ENCODE results near the gene MOB1A.
"Not testable (repeated sequence)": the region's sequence is repeated elsewhere in the genome, so short reads cannot be mapped to it uniquely, and the experiment has no call there.

Gene MOB1A

DNA sequence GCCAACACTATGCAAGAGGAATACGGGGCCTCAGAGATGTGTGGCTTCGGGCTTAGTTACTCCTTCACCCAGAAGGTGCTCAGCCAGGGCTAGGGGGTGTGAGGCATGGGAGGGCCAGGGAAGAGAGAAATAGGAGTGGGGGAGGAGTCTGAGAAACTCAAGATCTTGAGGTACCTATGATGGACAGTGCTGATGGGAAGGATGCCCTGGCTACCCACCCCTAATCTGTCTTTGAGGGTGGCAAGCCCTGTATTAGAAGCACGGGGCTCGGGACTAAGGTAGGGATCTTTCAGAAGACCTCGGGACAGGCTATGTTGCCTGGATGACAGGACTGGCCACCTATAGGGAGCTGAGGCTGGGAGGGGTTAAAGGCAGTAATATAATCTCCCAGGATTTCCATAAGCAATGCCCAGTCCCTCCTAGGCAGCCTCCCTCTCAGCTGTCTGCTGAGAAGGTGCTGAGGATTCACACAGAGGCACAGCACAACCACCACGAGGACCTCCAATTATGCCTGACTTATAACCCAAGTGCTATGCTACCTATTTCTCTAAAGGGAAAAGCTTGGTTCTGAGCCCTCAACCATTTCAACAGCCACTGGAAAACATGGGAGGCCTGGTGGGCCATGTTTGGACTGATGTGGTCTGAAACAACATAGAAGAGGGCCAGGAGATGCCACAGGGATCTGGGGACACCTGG, 43.1 kb upstream of the MOB1A start:
- TF ChIP-seq, protein P1, sequence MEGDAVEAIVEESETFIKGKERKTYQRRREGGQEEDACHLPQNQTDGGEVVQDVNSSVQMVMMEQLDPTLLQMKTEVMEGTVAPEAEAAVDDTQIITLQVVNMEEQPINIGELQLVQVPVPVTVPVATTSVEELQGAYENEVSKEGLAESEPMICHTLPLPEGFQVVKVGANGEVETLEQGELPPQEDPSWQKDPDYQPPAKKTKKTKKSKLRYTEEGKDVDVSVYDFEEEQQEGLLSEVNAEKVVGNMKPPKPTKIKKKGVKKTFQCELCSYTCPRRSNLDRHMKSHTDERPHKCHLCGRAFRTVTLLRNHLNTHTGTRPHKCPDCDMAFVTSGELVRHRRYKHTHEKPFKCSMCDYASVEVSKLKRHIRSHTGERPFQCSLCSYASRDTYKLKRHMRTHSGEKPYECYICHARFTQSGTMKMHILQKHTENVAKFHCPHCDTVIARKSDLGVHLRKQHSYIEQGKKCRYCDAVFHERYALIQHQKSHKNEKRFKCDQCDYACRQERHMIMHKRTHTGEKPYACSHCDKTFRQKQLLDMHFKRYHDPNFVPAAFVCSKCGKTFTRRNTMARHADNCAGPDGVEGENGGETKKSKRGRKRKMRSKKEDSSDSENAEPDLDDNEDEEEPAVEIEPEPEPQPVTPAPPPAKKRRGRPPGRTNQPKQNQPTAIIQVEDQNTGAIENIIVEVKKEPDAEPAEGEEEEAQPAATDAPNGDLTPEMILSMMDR (IDR thresholded peaks at IDR 0.05; ENCODE audit: low read depth, low read length): no peak
- DNase-seq (ENCODE audit: low read depth, low spot score): no peak
- H3K4me3 ChIP-seq (ENCODE audit: low read depth, low read length): no peak overlapping the region
- in situ Hi-C loops (cut with HindIII; ENCODE audit: low sequenced_read_pairs): no loop called here

- in situ Hi-C loops (cut with HindIII; ENCODE audit: low sequenced_read_pairs): no loop called here
- DNase-seq (ENCODE audit: low read depth, low spot score): no peak
- TF ChIP-seq, protein P1 (IDR thresholded peaks at IDR 0.05; ENCODE audit: low read depth, low read length): no peak
- no peak overlapping the region for H3K4me3 ChIP-seq (ENCODE audit: low read depth, low read length)
Observed at GRCh38 chr2:74221091-74221490, 42.4 kb upstream of the MOB1A start.

DNA sequence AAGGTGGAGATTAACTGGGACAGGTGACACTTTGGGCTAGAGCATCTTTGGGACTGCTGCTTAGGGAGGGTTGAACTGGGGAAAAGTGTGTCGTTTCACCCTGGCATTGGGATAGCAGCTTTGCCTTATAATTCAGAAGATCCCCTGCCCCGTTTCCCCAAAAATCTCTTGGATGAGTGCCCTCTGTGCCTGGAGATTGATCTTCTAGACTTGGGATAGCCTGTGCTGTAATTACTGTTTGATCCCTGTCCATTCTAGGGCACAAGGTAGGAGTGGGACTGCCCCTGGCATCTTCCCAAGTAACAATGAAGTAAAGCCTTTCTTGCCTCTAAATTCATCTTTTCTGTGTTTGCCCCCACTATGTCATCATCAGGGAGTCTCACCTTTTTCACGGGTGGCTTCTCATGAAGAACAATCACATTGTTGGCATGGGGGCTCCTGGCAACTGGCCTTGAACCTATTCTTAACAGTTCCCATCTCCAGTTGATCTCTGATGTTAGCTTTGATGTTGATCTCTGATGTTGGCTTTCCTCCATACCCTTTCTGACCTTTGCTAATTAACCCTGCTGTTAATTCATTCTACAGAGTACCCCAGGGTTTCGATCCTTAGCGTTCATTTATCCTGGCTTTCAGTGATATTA, 41.3 kb upstream of the MOB1A start:
- in situ Hi-C loops (cut with HindIII; ENCODE audit: low sequenced_read_pairs): no loop called here
- TF ChIP-seq, protein P1 (IDR thresholded peaks at IDR 0.05; ENCODE audit: low read depth, low read length): no peak
- no peak overlapping the region for H3K4me3 ChIP-seq (ENCODE audit: low read depth, low read length)
- DNase-seq (ENCODE audit: low read depth, low spot score): no peak

- DNase-seq (ENCODE audit: low read depth, low spot score): no peak
- no peak overlapping the region for H3K4me3 ChIP-seq (ENCODE audit: low read depth, low read length)
- in situ Hi-C loops (cut with HindIII; ENCODE audit: low sequenced_read_pairs): no loop called here
- TF ChIP-seq, protein P1 (IDR thresholded peaks at IDR 0.05; ENCODE audit: low read depth, low read length): no peak
Observed at GRCh38 chr2:74216642-74217041, 38.0 kb upstream of the MOB1A start.

GRCh38 chr2:74215771-74216170, 37.1 kb upstream of the MOB1A start:
- in situ Hi-C loops (cut with HindIII; ENCODE audit: low sequenced_read_pairs); H3K4me3 ChIP-seq (ENCODE audit: low read depth, low read length); DNase-seq (ENCODE audit: low read depth, low spot score): not testable (repeated sequence)

GRCh38 chr2:74212702-74213410, 34.2 kb upstream of the MOB1A start:
- H3K4me3 ChIP-seq (ENCODE audit: low read depth, low read length): no peak overlapping the region
- TF ChIP-seq, protein P1 (IDR thresholded peaks at IDR 0.05; ENCODE audit: low read depth, low read length): no peak
- in situ Hi-C loops (cut with HindIII; ENCODE audit: low sequenced_read_pairs): no loop called here
- no peak for DNase-seq (ENCODE audit: low read depth, low spot score)

DNA sequence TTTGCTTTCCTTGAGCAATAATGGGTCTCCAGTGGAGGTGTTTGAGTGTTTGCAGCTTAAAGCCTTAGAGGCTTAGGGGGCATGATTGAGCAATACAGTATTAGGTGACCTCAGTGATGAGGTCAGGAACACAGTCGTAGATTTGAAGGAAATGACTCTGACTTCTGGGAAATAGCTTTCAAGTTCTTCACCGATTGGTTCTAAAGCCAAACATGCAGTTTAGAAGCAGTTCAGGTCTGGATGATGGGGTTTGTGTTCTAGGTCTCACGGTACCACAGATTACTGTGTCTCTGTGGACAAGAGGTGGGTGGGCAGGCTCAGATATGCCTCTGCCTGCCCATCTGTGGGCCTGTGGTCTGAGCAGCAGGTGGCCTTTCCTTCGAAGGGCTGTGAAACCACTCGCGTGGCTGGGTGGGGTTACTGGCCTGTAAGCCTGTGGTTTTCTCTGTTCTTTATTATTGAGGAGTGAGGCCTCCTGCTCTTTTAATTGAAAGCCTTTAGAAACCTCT, 27.6 kb upstream of the MOB1A start:
- in situ Hi-C loops (cut with HindIII; ENCODE audit: low sequenced_read_pairs): no loop called here
- H3K4me3 ChIP-seq (ENCODE audit: low read depth, low read length): no peak overlapping the region
- peak; percentile 64 for DNase-seq (ENCODE audit: low read depth, low spot score)
- TF ChIP-seq, protein P1 (IDR thresholded peaks at IDR 0.05; ENCODE audit: low read depth, low read length): no peak
